HepG2 (cell line): ENCODE results near the gene CEP19.

Experiments
- CTCF ChIP-seq: sonication (generic); formaldehyde crosslinking; IDR thresholded peaks from 2 replicates; pipeline ENCODE4 v1.5.0; 2020; ENCODE audit warnings: mild to moderate bottlenecking, missing genetic modification reagents, moderate library complexity
- IKZF4 ChIP-seq: sonication (generic); formaldehyde crosslinking; IDR thresholded peaks from 2 replicates; pipeline ENCODE4 v1.5.1; 2020; ENCODE audit warnings: borderline replicate concordance, mild to moderate bottlenecking, low read depth, missing genetic modification reagents; ENCODE audit errors: not compliant biosample characterization
- POLR2AphosphoS5 ChIP-seq: IDR thresholded peaks from 2 replicates; pipeline ENCODE4 v1.6.1; 2012; ENCODE audit warnings: low read depth, low read length
- RAD21 ChIP-seq: fragments of 450-650 bp; formaldehyde crosslinking; IDR thresholded peaks from 2 replicates; pipeline ENCODE4 v1.5.0; 2020; ENCODE audit warnings: mild to moderate bottlenecking
- TAF1 ChIP-seq: sonication (generic); formaldehyde crosslinking; IDR thresholded peaks from 2 replicates; pipeline ENCODE4 v1.4.0; 2020; ENCODE audit warnings: missing genetic modification reagents
- ZBTB37 ChIP-seq: sonication (generic); formaldehyde crosslinking; IDR thresholded peaks from 2 replicates; pipeline ENCODE4 v1.4.0; 2020; ENCODE audit warnings: mild to moderate bottlenecking, missing genetic modification reagents
- ZNF629 ChIP-seq: sonication (generic); formaldehyde crosslinking; conservative IDR thresholded peaks from 2 replicates; pipeline ENCODE4 v1.5.0; 2020; ENCODE audit warnings: missing genetic modification reagents

DNA sequence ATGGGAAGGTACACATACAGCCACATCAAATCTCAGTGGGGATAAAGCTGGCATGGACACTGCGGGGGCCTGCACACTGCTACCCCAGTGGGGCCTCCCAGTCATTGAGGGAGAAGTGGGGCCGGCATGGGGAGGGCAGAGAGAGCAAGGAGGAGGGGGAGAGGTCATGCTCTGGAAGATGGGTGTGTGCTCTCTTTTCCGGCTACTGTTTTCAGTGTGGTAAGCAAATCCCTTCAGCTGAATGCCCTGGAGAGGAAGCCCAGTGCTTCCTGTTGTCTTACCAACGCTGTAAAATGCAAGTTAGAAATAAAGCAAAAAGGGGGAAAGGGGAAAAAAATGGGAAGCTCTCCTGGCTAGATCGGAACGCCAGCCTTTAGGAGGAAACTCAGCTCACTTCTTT is 41.7 kb downstream of the CEP19 start:
- TF ChIP-seq RAD21 (CRISPR knock-in tag), result no peak
- TF ChIP-seq TAF1 (CRISPR knock-in tag), result no peak
- no peak for TF ChIP-seq CTCF
- no peak for TF ChIP-seq ZBTB37
- TF ChIP-seq ZNF629 (CRISPR knock-in tag), result no peak
- TF ChIP-seq IKZF4 (CRISPR knock-in tag), result no peak
- no peak for TF ChIP-seq POLR2AphosphoS5
